NCI-H460 (cell line): Measurements from ENCODE around the gene TARBP1. TPM values are rescaled to one million over a fixed set of nuclear protein-coding genes. Genes with fewer than 3 reads are reported as not detected.
"Not testable (repeated sequence)": the region's sequence is repeated elsewhere in the genome, so short reads cannot be mapped to it uniquely, and the experiment has no call there.

Source experiments
- DNase-seq: peaks from one replicate; pipeline ENCODE4 v3.0.0-alpha.2; 2016; ENCODE audit warnings: low read depth; ENCODE audit errors: extremely low read depth
- polyA plus RNA-seq: library from polyadenylated mRNA; depleted of rRNA; stranded (reverse); fragments of >200 nt; gene quantifications from 2 replicates; pipeline ENCODE4 v1.2.3, GENCODE V29; 2014; cell fraction: nucleus; rRNA removed
- total RNA-seq: library from RNA; depleted of rRNA; stranded (reverse); fragments of >200 nt; shearing (Covaris generic); gene quantifications from 2 replicates; pipeline ENCODE4 v1.2.3, GENCODE V29; 2014; rRNA removed

Gene TARBP1
- 105 and 117 TPM in 2 replicates for total RNA-seq
- polyA plus RNA-seq = 94.4 and 224 TPM in 2 replicates

GRCh38 chr1:234478481-234479309, at the start of gene TARBP1:
Gene TARBP1, minus strand, starts transcription at chr1:234479179. Its CDS starts 76 bp downstream, at chr1:234479103.
- peak; percentile 77 for DNase-seq

GRCh38 chr1:234528074-234528865, 49.3 kb upstream of the TARBP1 start:
- DNase-seq = no peak

- DNase-seq = no peak
Measured at GRCh38 chr1:234527346-234527745, 48.4 kb upstream of the TARBP1 start.

GRCh38 chr1:234526922-234527321, 47.9 kb upstream of the TARBP1 start:
- no peak for DNase-seq

- no peak for DNase-seq
Measured at GRCh38 chr1:234525099-234525799, 46.3 kb upstream of the TARBP1 start.

- no peak for DNase-seq
Measured at GRCh38 chr1:234521836-234522235, 42.9 kb upstream of the TARBP1 start.

GRCh38 chr1:234520908-234521817, 42.2 kb upstream of the TARBP1 start:
- DNase-seq = no peak

- no peak for DNase-seq
Measured at GRCh38 chr1:234519506-234519905, 40.5 kb upstream of the TARBP1 start.

GRCh38 chr1:234518876-234519275, 39.9 kb upstream of the TARBP1 start:
- no peak for DNase-seq

GRCh38 chr1:234518086-234518485, 39.1 kb upstream of the TARBP1 start:
- DNase-seq = not testable (repeated sequence)

- DNase-seq = no peak
Measured at GRCh38 chr1:234517110-234517802, 38.3 kb upstream of the TARBP1 start.

GRCh38 chr1:234515821-234516241, 36.9 kb upstream of the TARBP1 start:
- no peak for DNase-seq

- DNase-seq = no peak
Measured at GRCh38 chr1:234515411-234515810, 36.4 kb upstream of the TARBP1 start.

GRCh38 chr1:234512451-234512861, 33.5 kb upstream of the TARBP1 start:
- no peak for DNase-seq

- peak; percentile 52 for DNase-seq
Measured at GRCh38 chr1:234509457-234510328, 30.7 kb upstream of the TARBP1 start.

- DNase-seq = no peak
Measured at GRCh38 chr1:234507626-234508387, 28.8 kb upstream of the TARBP1 start.

GRCh38 chr1:234507089-234507488, 28.1 kb upstream of the TARBP1 start:
- DNase-seq = no peak

GRCh38 chr1:234505769-234506102, 26.8 kb upstream of the TARBP1 start:
- peak; percentile 76 for DNase-seq
